GM19193 (cell line): ENCODE results near the gene DCLK1.

Source experiments
- POLR2A ChIP-seq: IDR thresholded peaks from 4 replicates; pipeline ENCODE4 v1.6.1; 2011; ENCODE audit not compliant: insufficient read depth, insufficient read length; ENCODE audit errors: extremely low read depth

DCLK1 gene

GRCh38 chr13:36051082-36051481 lies 80.1 kb downstream of the DCLK1 start:
- TF ChIP-seq POLR2A, result no peak

- TF ChIP-seq POLR2A, result no peak
These were observed 84.5 kb downstream of the DCLK1 start for GRCh38 chr13:36046672-36047071.

GRCh38 chr13:36038785-36039555 lies 92.2 kb downstream of the DCLK1 start:
- no peak for TF ChIP-seq POLR2A

DNA sequence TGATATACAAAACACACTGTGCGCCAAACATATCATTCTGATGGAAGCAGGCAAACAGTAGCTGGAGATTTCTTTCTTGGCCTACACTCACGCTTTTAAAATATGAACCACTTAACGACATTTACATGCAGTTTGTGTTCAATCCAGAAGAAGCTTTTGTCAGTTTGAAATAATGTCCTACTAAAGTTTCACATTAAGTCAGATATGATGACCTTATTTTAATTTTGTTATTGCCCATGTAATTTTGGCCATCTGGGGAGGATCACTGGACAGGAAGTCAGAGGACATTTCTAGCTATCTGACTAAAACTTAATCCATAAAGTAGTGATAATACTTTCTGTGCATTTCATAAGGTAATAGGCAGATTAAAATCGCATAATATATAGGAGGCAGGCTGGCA lies 98.1 kb downstream of the DCLK1 start:
- no peak for TF ChIP-seq POLR2A

GRCh38 chr13:36031490-36031889 lies 99.7 kb downstream of the DCLK1 start:
- TF ChIP-seq POLR2A, result no peak

DNA sequence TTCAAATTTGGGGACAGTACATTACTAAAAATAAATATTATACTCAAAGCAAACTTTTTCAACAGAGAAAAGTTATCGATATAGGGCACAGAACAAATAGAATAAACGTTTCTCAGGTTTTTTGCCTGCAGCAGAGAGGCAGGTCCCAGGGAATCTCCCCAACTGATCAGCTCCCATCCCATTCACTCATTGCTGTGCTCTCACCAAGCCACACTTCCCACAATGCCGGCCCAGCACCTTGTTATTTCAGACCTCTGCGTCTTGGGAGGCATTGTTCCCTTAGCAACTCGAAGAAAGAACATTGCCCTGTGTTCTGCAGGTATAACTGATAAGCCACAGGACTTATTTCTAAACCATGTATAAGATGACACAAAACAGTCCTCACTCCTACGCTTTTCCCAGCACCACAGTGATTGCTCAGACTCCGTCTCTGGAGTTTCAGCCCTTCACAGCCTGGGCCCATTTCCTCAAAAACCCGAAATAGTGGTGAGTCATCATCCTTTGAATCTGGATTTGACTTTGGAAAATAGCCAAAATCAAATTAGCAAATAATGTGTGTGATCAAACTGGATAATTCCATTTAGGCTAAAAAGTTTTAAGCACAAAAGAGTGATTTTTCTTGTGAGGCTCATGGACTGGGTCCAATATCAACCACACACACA lies 100.4 kb downstream of the DCLK1 start:
- no peak for TF ChIP-seq POLR2A

- no peak for TF ChIP-seq POLR2A
These were observed 102.0 kb downstream of the DCLK1 start for GRCh38 chr13:36029166-36029565.

DNA sequence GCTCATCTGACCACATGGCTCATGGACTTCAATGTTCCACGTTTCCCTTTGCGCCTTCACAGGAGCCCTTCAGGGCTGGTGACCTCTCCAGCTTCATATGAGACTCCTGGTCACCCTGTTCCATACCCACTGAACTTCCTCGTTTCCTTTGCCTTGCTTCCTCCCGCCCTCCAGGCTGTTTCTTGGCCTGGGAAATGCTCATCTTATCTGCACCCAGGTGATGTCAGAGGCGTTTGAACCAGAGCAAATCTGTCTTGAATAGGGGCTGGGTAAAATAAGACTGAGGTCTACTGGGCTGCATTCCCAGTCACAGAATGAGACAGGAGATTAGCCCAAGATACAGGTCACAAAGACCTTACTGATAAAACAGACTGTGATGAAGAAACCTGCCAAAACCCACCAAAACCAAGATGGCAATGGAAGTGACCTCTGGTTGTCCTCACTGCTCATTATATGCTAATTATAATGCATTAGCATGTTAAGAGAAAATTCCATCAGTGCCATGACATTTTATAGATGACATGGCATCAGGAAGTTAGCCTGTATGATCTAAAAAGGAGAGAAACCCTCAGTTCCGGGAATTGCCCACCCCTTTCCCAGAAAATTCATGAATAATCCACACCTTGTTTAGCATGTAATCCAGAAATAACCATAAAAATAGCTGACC lies 102.7 kb downstream of the DCLK1 start:
- no peak for TF ChIP-seq POLR2A

- no peak for TF ChIP-seq POLR2A
These were observed 104.7 kb downstream of the DCLK1 start for GRCh38 chr13:36026531-36026930.

- no peak for TF ChIP-seq POLR2A
These were observed 116.4 kb downstream of the DCLK1 start for GRCh38 chr13:36014763-36015162.

- TF ChIP-seq POLR2A, result no peak
These were observed 124.1 kb downstream of the DCLK1 start for GRCh38 chr13:36006894-36007675.

DNA sequence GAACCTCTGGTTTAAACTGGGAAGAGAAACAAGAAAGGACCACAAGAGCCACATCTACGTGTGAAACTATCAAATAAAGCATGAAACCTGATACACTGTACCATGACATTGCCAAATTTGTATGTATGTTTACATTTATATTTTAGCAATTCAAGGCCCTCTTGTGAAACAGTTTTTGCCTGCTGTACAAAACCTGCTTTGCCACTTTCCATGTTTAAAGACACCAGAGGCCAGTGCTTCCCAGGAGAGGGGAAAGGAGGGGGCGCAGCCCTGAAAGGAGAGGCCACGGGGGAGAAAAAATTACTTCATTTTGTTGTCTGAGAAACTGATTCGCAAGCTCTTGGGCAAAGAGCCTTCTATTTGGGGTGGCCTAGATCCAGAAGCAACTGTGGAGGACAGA lies 124.8 kb downstream of the DCLK1 start:
- no peak for TF ChIP-seq POLR2A

DNA sequence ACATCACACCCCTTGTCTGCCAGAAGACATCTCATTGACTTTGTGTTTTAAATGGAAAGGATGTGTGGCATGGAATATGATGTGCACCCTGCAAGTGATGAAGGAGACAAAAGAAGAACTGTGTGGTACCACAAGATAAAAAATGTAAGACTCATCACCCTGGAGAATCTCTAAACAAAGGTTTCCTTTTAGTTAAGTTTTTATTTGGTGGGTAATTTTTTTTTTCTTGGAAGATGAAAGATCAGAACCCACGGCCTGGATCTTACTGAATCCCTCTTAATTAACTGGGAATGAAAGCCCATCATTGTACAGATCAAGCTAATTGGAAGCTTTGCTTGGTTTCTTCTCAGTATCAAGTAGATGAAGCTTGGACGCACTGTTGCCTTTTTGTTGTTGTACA lies 129.6 kb downstream of the DCLK1 start:
- no peak for TF ChIP-seq POLR2A

DNA sequence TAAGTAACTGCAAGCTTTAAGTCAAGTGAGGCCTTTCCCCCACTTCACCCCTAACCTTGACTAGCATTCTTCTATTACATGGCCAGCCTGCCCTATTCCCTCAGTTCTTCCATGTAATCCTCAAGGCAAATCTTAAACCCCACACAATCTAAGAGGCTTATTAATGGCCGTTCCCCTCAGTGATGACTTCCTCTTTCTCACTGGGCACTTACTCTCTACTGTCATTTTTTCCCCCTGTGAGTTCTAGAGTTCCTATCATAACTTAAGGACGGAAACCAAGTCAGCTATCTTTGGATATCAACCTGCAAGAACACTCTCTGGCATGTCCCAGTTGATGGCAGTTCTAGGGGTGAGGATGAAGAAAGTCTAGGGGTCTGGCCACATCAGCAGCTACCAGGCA lies 131.2 kb downstream of the DCLK1 start:
- no peak for TF ChIP-seq POLR2A

GRCh38 chr13:35996360-35996759 lies 134.8 kb downstream of the DCLK1 start:
- no peak for TF ChIP-seq POLR2A
